ENCODE data around the gene USE1.
A peak's percentile ranks its signal among the peaks of the same experiment; 100 is the strongest.

Gene USE1

GRCh38 chr19:17236811-17237543 is 21.8 kb downstream of the USE1 start:
- FAIRE-seq (no peak), DNase-seq (ENCODE audit: insufficient read length, low spot score) (no peak)
- no peak for TF ChIP-seq CTCF (IDR thresholded peaks at IDR 0.05; ENCODE audit: insufficient read depth, missing control alignments)

- FAIRE-seq: no peak
- DNase-seq (ENCODE audit: insufficient read length, low spot score): no peak
- TF ChIP-seq CTCF (IDR thresholded peaks at IDR 0.05; ENCODE audit: insufficient read depth, missing control alignments): no peak
Measured at GRCh38 chr19:17237747-17238706, 22.9 kb downstream of the USE1 start.

GRCh38 chr19:17240062-17240752 is 25.1 kb downstream of the USE1 start:
- TF ChIP-seq CTCF (IDR thresholded peaks at IDR 0.05; ENCODE audit: insufficient read depth, missing control alignments): no peak
- peak; percentile 83 for DNase-seq (ENCODE audit: insufficient read length, low spot score)
- no peak for FAIRE-seq

GRCh38 chr19:17240826-17241399 is 25.8 kb downstream of the USE1 start:
- no peak for DNase-seq (ENCODE audit: insufficient read length, low spot score)
- no peak for FAIRE-seq
- TF ChIP-seq CTCF (IDR thresholded peaks at IDR 0.05; ENCODE audit: insufficient read depth, missing control alignments): no peak

- no peak for FAIRE-seq
- no peak for TF ChIP-seq CTCF (IDR thresholded peaks at IDR 0.05; ENCODE audit: insufficient read depth, missing control alignments)
- no peak for DNase-seq (ENCODE audit: insufficient read length, low spot score)
Measured at GRCh38 chr19:17242431-17243208, 27.5 kb downstream of the USE1 start.

- TF ChIP-seq CTCF (IDR thresholded peaks at IDR 0.05; ENCODE audit: insufficient read depth, missing control alignments): no peak
- DNase-seq (ENCODE audit: insufficient read length, low spot score): no peak
- no peak for FAIRE-seq
Measured at GRCh38 chr19:17243211-17243829, 28.2 kb downstream of the USE1 start.

Data from D721Med (cell line).